ENCODE data around the gene PXYLP1.

PXYLP1 gene

DNA sequence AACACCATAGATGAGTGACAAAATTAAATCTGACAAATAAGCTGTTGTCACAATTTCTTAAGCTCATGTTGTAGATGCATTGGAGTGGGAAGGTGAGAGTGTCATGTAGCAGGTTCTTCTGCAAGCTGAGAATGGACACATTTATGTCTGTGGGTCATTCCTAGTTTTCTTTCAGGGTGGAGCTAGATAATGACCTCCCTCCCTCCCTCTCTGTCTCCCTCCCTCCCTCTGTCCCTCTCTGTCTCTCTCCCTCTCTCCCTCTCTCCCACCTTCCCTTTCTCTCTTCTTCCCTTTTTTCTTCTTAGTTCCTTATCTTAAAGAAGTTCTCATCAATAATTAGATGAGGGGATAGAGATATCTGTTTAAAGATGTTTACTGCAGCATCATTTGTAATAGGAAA is 36.0 kb downstream of the PXYLP1 start:
- peak overlapping the region in 3 of 7 experiments; percentile 7 to 21 (median 18) for H3K4me3 ChIP-seq
- peak overlapping the region in 9 of 21 experiments; percentile 2 to 89 (median 68) for H3K27ac ChIP-seq

DNA sequence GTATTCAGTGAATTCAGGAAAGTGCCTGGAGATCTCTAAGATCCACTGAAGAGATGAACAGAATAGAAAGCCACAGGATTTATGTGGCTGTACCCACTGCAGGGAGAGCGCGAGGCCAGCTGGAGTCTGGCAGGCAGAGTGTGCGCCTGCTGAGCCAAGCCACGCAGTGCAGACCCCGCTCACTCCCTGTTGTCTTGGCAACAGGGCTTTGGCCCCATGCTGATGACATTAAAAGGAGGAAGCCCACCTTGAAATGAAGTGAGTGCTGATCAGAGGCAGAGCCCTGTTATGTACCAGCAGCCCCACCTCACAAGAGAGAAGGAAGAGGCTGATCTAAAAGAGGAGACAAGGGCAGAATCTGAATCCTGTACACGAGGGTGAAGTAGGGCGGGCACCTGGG is 36.7 kb downstream of the PXYLP1 start:
- Histone ChIP-seq H3K27ac (no peak overlapping the region), H3K4me3 (no peak overlapping the region)

DNA sequence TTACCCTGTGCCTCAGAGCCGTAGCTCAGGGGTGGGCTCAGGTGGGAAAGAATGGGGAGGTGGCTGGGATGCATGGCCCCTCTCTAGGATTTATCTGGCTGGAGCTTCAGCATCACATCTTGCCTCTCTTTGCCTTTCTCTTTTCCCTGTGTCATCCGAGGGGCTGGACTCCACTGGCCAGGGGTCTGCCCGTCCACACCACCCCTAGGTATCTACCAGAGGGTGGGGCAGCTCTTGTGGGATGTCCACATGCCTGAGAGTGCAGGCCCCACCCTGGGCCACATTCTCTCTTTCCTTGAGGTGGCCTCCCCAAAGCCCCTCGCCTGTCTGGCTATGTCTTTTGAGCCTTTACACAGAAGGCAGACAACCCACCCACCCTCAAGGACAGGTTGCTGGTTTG is 37.2 kb downstream of the PXYLP1 start:
- H3K4me3 ChIP-seq: no peak overlapping the region
- H3K27ac ChIP-seq: no peak overlapping the region

DNA sequence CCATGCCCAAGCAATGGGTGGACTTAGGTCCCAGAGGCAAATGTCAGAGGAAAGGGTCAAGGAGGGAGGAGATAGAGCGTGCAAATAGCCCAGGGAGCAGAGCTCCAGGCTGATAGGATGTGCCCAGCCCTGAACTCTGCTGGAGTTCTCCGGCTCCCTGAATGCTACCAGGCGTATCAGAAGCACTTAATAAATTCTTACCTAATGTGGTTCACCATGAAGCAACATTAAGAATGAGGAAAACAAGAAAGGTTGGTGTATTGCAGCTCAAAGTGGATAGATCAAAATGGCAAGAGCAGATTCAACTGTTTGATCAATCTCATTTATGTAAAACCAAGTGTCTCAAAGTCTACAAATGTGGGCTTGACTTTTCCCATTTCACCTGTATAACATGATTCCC is 38.3 kb downstream of the PXYLP1 start:
- Histone ChIP-seq H3K27ac (no peak overlapping the region), H3K4me3 (no peak overlapping the region)

DNA sequence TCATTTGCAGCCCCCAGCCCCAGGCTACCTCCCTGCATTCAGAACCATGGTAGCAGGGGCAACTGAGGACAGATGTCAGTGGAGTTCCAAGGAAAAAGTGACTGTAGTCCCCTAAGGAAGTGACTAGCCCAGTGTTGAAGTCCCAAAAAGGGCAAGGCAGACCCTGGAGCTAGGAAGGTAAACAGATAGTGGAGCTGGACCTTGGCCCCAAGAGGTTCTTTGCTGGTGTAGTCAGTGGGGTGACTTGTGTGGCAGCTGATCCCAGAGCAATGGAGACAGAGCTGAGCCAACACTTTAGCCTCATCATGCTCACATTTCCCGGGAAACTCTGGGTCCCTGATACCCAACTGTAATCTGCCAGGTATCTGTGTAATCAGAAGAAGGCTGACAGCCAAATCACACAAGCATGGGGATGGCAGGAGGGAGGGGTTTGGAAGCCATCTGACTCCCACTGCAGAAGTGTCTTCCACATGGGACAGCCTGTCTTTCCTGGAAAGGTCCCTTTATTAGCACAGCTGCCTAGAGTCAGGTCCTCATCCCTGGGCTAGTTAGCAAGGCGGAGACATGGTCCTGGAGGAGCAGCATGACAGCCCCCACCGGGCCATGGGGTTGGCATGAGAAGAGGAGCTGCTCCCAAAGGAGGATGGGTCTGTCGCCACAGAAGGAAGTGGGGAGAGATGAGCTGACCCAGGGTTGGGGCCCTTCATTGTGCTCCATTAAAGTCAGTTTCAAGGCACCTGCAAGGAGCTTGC is 39.8 kb downstream of the PXYLP1 start:
- Histone ChIP-seq H3K27ac (no peak overlapping the region), H3K4me3 (no peak overlapping the region)

DNA sequence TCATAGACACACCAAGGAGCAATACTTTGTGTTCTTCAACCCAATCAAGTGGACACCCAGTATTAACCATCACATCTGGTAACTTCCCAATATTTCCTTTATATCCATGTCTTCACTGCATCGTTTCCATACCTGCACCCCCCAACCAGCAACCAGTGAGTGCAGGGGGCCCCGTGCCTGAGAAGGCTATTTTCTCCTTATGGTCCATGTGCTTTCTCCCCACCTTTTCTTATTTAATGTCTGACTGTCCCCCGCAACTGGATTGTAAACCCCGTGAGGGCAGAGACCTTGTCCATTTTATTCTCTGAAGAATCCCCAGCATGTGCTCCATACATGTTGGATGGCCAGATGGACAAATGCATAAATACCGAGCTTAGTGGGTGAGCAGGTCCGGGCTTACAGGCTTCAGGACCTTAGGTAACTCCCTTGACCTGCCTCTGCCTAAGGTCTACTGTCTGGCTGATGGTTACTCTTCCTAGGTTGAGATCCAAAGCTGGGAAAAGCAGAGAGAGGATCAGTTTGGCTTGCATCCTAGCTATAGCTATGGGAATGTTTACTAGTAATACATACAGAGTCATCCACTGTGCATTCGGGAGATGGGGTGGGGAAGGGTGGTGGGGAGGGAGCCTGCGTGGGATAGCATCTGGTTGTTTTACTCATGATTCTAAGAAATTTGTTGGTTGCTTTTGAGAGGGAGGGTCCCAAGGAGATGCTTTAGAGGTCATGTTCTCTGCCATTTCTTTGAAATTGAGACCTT is 41.5 kb downstream of the PXYLP1 start:
- Histone ChIP-seq H3K4me3 (no peak overlapping the region), H3K27ac (no peak overlapping the region)

DNA sequence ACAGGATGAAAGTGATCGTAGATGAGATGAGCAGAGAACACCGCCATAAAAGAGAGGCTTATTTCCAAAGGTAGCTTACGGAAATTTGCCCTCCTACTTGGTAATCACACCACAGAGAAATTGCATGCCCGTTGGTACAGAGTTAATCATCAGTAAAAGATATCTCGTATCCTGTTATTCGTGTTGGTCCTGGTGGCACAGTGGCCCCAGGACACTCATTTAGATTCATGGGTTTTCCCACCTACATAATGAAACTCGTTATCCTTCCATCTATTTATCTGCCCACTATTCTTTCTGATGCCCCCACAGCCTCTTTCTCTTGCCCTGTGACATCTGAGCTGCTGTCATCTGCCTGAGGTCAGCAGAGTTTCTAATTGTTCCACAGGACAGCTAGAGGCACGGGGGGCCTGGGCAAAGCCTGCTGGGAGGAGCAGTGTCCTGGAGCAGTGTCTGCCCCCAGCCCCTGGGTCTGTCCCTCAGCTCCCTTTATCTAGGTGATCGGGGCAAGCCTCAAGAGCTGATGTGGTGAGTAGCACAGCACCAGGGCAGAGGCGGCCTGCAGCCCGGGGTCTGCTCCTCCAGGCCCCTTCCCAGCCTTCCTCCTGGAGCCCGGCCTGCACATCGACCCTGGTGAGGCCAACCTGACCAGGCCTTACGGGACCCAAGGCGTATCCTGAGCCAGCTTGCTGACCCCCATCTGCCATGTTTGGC is 42.2 kb downstream of the PXYLP1 start:
- Histone ChIP-seq H3K27ac (peak overlapping the region in 1 of 21 experiments; percentile 56), H3K4me3 (no peak overlapping the region)

DNA sequence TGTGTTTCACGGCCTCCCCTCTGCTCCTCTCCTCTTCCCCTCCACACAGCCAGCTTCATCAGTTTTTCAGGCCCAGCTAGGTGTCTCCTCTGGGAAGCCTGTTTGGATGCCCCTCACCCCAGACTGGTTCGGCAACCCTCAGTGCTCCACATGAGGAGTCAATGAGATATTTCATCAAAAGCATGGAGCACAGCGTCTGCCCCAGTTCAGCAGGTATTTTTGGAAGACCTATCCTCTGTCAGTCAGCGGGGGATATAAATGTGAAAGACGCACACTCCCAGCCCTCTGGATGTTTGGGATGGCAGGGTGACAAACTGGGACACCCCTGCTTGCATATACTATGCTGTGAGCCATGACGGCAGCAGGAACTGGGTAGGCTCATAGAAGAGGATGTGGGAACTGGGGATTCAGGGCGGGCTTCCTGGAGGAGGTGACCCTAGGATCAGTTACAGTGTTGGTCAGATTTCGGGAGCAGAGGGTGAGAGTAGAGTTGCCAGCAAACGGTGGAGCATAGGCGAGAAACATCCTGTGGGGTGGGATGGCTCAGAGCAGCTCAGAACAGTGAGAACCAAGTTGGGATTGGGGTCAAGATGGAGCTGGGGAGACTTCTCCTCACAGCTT is 42.9 kb downstream of the PXYLP1 start:
- Histone ChIP-seq H3K4me3 (no peak overlapping the region), H3K27ac (peak overlapping the region in 1 of 21 experiments; percentile 56)

DNA sequence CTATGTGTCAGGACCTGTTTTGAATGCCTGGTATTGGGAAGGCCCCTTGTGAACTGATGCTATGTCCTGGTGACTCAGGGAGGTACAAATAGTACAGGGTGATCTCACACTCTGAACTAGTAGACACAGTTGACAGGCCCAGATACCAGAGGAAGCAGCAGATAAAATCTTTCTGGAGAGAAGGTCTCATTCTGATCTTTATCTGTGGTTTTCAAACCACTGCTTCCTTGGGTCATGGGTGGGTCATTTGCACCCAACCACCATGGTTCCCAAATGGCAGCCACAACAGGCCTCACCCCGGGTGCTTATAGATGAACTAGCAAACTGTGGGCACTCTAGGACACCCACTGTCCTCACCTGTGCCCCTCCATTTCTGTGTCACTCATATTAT is 43.4 kb downstream of the PXYLP1 start:
- Histone ChIP-seq H3K4me3 (no peak overlapping the region), H3K27ac (peak overlapping the region in 1 of 21 experiments; percentile 56)

DNA sequence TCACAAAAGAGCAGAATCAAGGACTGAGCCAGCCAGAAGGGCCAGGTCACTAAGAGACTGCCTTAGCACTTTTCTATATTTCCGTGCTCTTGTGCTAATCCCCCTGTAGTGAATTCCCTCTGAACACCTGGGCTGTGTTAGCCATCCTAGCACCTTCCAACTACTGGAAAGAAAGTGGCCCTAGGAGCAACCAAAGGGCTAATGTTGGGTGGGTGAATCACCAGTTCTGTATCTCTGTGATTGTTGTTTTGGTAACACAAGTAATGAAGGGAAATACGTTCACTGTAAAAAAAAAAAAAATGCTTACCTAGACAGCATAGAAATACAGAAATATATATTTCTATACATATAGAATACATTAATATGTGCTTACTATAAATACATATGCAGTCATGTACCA is 43.9 kb downstream of the PXYLP1 start:
- H3K4me3 ChIP-seq: no peak overlapping the region
- H3K27ac ChIP-seq: no peak overlapping the region

DNA sequence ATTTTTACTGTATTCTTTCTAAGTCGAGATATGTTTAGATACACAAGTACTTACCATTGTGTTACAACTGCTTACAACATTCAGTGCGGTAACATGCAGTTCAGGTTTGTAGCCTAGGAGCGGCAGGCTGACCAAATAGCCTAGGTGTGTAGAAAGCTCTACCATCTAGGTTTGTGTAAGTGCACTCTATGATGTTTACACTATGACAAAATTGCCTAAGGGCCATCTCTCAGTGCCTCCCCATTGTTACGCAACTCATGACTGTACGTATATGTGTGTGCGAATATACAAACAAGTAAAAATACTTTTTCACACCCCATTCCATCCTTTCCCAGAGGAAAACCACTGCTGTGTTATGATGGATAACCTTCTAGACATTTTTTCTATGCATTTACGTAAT is 44.3 kb downstream of the PXYLP1 start:
- H3K4me3 ChIP-seq: no peak overlapping the region
- H3K27ac ChIP-seq: no peak overlapping the region

DNA sequence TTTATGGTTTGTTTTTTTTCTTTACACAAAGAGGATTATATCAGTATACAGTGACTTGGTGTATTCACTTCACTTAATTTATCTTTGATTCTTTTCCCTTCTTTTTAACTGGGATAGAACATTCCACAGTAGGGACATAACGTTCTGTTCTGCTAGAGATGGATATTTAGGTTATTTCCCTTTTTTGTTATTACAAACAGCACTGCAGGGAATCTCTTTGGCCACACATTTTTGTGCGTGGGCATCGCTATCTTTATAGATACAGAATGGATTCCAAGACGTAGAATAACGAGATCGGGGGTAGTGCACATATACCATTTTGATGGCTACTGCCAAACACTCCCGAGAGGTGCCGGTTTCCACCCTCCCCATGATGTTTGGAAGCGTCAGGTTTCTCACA is 44.8 kb downstream of the PXYLP1 start:
- H3K27ac ChIP-seq: no peak overlapping the region
- H3K4me3 ChIP-seq: no peak overlapping the region

DNA sequence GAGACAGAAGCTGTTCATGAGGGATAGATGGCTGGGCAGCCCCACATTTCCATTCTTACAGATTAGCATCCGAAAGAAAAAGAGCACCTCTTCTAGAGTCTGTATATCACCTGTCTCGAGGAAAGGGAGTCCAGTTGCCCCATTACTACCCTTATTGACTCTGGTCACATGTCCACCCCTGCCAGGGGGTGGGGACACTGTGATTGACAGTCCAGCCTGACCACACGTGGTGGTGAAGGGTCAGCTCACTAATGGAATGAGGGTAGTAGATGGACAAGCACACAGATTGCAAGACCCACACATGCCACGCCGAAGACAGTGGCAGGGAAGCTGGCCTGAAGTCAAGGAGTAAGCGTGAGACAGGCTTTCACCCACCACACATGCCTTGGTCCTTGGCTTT is 45.8 kb downstream of the PXYLP1 start:
- no peak overlapping the region for H3K27ac ChIP-seq
- H3K4me3 ChIP-seq: no peak overlapping the region

DNA sequence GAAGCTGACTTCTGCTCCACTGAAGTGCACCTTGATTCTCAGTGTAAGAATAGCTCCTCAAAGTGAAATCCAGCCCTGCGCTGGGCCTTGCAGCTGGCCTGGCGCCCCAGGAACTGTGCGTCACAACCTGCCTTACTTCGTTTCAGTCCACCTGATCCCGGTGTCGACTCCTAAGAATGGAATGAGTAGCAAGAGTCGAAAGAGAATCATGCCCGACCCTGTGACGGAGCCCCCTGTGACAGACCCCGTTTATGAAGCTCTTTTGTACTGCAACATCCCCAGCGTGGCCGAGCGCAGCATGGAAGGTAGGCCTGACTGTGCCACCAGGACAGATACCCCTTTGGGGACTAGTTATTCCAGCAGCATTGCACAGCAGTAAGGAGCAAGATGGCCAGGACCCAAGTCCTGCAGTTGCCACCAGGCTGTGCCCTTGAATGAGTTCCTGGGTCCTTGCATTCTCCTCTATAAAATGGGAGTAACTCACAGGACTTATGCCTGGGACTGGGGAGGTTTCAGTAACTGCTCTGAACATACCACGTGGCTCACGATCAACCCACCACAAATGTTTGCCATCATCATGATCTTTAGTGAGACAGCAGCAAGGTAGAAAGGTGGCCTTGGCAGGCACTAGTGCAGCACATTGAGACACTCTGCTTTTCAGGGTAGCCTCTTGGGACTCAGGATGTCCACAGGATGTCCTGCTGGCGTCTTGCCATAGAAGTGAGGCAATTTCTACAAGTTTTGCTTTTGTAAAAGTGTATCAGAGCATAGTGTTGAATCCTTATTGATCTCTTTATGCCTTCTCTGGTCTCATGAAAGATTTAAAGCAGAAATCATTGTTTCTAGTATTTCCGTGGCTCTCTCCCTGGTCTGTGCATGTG is 46.8 kb downstream of the PXYLP1 start:
- Histone ChIP-seq H3K4me3 (no peak overlapping the region), H3K27ac (no peak overlapping the region)

DNA sequence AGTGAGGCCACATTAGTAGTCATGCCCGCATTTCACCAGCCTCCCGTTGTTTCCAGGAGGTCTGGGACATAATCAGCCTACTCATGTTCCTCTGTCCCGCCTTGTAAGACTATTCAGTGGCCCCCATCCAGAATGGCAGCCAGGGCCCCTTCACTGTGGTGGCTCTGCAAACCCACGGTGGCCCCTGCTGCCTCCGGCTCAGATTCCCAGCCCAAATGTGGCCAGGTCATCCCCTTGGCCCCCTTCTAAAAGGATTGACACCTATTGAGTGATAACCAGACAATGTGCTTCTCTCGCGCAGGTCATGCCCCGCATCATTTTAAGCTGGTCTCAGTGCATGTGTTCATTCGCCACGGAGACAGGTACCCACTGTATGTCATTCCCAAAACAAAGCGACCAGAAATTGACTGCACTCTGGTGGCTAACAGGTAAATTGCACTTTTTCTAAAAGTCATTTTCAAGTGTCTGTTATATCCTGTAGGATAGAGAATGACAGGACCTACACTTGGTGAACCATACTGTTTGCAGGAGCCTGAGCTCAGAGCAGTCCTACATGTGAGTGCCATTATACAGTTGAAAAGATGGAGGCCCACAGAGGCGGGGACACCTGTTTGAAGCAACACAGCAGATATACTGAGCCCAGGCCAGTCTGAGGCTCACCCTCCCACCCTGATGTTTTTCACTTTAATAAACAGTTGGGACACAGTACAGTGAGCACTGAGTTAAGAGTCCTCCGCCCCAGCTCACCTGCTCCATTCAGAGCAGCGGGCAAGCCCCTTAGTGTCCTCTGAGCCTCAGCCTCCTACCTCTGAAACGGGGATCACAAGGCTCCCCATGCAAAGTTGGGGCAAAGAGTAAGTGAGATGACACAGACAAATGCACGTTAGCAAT is 47.7 kb downstream of the PXYLP1 start:
- Histone ChIP-seq H3K27ac (no peak overlapping the region), H3K4me3 (no peak overlapping the region)

DNA sequence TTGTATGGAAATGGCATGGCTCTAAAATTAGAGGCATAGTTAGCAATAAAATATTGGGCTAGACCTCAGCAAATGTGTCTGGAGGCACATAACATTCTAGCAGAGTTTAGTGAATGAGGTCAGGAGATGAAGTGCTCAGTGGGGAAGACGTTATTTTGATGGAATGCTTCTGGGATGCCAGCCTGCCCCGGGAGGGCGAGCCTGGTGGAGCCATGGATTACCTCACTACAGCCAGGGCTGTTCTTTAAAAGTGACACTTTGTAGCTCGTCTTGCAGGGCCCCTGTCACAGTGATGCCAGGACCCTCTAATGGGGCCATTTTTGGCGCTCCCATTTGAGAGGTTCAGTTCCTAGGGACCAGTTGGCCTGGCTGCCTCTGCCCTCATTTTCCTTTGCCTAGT is 48.5 kb downstream of the PXYLP1 start:
- Histone ChIP-seq H3K4me3 (no peak overlapping the region), H3K27ac (no peak overlapping the region)

DNA sequence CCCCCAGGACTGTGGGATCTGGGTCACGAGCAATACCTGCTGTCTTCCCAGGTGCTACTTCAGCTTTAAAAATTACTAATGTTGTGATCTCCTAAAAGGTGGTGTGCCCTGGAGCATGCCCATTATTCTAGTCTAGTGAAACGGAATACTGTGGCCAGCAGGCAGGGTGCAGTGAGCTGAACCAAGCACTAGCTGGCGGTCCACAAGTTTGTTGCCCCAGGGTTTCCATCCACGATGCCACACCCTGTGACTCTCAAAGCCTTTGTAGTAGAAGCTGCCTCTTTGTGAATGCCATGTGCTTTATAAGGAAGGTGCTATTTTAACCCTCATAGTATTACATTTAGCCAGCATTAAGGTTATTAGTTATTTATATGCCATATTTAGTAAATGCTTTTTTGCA is 49.1 kb downstream of the PXYLP1 start:
- H3K27ac ChIP-seq: no peak overlapping the region
- no peak overlapping the region for H3K4me3 ChIP-seq

DNA sequence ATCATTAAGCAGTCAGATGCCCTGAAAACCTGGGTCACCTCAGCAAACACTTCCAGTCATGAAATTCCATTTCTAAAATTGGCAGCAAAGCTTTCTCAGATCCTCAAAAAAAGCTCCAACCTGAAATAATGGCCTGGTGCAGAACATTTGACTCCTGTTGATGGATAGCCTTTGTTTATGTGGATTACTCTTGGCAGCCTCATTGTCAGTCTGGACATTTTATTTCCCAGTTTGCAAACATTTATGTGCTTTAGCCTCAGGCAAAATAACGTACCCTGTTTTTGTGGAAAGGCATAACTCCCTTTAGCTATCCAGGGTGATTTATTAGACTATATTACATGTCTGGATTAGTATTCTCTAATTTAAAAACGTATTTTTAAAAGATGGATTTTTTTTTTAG is 53.9 kb downstream of the PXYLP1 start:
- Histone ChIP-seq H3K27ac (no peak overlapping the region), H3K4me3 (no peak overlapping the region)
